Heart left ventricle (tissue), 13 donors: Measurements from ENCODE around the gene CNTLN.

ENCODE experiments used
- POLR2A ChIP-seq, 2 donors: fragments of 450-650 bp; IDR thresholded peaks; one replicate each; pipeline ENCODE4 v1.6.1; 2017; ENCODE audit warnings: antibody characterized with exemption in 2 of 2, mild to moderate bottlenecking in 2 of 2, moderate library complexity in 2 of 2
- TF ChIP-seq, protein P1 (sequence below), 12 donors: fragments of 200-600 bp; sonication (generic) in 4 of 12; IDR thresholded peaks; one replicate each; pipeline versions ENCODE4 v1.5.0 to v1.8.0; 2018 to 2022; ENCODE audit warnings: antibody characterized with exemption in 12 of 12, mild to moderate bottlenecking in 5 of 12
- donor health status: ischemic (EF 13 %, LVEDD 7.1; RV severe dilation, severe dysfunction).
- donor health status: DM: no; HTN: yes; CAD: no.
- donor health status: DM: no; HTN: no; CAD: no.
- donor health status: ischemic (EF 25% LVEDD 6.9; RV normal size, moderate dysfunction).
- donor health status: ischemic (EF 25% LVEDD 5.7; RV mildly dilated, moderate dysfunction).
- donor health status: ischemic (EF 35%, LVEDD 5.7; RV mildly dilated, moderate dysfunction).
- donor health status: nonischemic (EF 11% LVEDD 7.7; RV severe dilation, severe dysfunction).
- donor health status: DM: yes; HTN: yes; CAD: no.
- donor health status: PGD.
- donor health status: ischemic (EF 29% LVEDD 5.4; RV normal size, mild dysfunction).
- donor health status: nonischemic (EF 23%, LVEDD 6.1; RV moderate dilation, normal function).

GRCh38 chr9:17294822-17295624 lies 160.2 kb downstream of the CNTLN start:
- no peak for TF ChIP-seq POLR2A (IDR thresholded peaks at IDR 0.05)
- TF ChIP-seq, protein P1, sequence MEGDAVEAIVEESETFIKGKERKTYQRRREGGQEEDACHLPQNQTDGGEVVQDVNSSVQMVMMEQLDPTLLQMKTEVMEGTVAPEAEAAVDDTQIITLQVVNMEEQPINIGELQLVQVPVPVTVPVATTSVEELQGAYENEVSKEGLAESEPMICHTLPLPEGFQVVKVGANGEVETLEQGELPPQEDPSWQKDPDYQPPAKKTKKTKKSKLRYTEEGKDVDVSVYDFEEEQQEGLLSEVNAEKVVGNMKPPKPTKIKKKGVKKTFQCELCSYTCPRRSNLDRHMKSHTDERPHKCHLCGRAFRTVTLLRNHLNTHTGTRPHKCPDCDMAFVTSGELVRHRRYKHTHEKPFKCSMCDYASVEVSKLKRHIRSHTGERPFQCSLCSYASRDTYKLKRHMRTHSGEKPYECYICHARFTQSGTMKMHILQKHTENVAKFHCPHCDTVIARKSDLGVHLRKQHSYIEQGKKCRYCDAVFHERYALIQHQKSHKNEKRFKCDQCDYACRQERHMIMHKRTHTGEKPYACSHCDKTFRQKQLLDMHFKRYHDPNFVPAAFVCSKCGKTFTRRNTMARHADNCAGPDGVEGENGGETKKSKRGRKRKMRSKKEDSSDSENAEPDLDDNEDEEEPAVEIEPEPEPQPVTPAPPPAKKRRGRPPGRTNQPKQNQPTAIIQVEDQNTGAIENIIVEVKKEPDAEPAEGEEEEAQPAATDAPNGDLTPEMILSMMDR (IDR thresholded peaks at IDR 0.05), result no peak
